SK-MEL-5 (cell line): Measurements from ENCODE around the gene RPUSD3. TPM values are rescaled to one million over a fixed set of nuclear protein-coding genes. Genes with fewer than 3 reads are reported as not detected.

Experiments
- DNase-seq: peaks from one replicate; pipeline ENCODE4 v3.0.0-alpha.2; 2016; ENCODE audit warnings: low read depth, low spot score
- in situ Hi-C: cut with HindIII; loops from 2 replicates; pipeline ENCODE4 v1.10.0; 2016; ENCODE audit warnings: low sequenced_read_pairs, high pct_unique_total_duplicates, low pct_unique_long_range_greater_than_20kb
- total RNA-seq: library from RNA; depleted of rRNA; stranded (reverse); fragments of >200 nt; shearing (Covaris generic); gene quantifications from 2 replicates; pipeline ENCODE4 v1.2.3, GENCODE V29; 2014

RPUSD3 gene
- total RNA-seq, 1 experiment from 2014 or later, result 125 TPM

DNA sequence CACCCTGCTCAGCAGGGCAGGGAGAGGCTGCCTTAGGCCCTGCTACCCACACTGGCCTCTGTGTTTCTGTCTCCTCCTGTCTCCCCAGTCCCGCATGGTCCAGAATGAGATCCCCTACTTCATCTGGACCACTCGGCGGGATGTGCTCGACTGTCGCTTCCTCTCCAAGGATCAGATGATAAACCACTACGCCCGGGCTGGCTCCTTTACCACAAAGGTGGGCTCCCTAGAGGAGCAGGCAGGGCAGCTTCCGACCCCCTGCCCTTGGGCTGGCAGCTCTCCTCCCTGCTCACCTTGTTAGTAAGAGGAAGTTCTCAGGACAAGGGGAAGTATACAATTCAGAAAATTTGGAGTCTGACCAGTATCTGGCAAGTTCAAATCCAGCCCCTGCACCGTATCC, 27.8 kb downstream of the RPUSD3 start:
- no peak for DNase-seq
- in situ Hi-C loops, result loop anchor here (25.0 kb wide), 1 partner anchor 146 kb away; the partner anchor contains the start of gene PRRT3

GRCh38 chr3:9812870-9813483, 30.8 kb downstream of the RPUSD3 start:
- DNase-seq, result no peak
- in situ Hi-C loops, result loop anchor here (25.0 kb wide), 1 partner anchor 149 kb away; the partner anchor contains the start of gene PRRT3

GRCh38 chr3:9810846-9811245, 33.0 kb downstream of the RPUSD3 start:
- in situ Hi-C loops, result loop anchor here (25.0 kb wide), 1 partner anchor 151 kb away; the partner anchor contains the start of gene PRRT3
- no peak for DNase-seq

DNA sequence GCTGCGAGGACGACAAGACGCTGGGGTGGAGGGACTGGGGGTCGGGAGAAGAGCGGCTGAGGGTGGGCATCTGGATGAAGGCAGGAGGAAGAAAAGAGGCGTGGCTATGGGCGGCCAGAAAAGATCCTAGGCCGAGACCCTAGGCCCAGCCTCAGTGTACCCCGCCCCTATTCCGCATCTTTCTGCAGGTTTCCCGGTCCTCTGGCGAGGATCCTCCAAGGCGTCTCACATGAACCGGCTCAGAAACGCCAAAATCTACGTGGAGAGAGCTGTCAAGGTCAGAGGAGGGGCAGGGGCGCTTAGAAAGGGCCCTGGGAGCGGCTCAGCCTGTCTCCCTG, 33.4 kb downstream of the RPUSD3 start:
- no peak for DNase-seq
- in situ Hi-C loops, result loop anchor here (25.0 kb wide), 1 partner anchor 152 kb away; the partner anchor contains the start of gene PRRT3

- in situ Hi-C loops, result loop anchor here (25.0 kb wide), 1 partner anchor 152 kb away; the partner anchor contains the start of gene PRRT3
- peak; percentile 58 for DNase-seq
These were observed 34.0 kb downstream of the RPUSD3 start, which contains the start of gene TTLL3 for GRCh38 chr3:9809615-9810432. TTLL3 (plus strand) TSS chr3:9810262; CDS start chr3:9810662, 400 bp downstream.

- no peak for DNase-seq
- in situ Hi-C loops, result loop anchor here (25.0 kb wide), 1 partner anchor 153 kb away; the partner anchor contains the start of gene PRRT3
These were observed 34.6 kb downstream of the RPUSD3 start for GRCh38 chr3:9809239-9809614.

- DNase-seq, result peak; percentile 54
- in situ Hi-C loops, result loop anchor here (25.0 kb wide), 1 partner anchor 154 kb away; the partner anchor contains the start of gene PRRT3
These were observed 35.3 kb downstream of the RPUSD3 start for GRCh38 chr3:9808345-9809037.

DNA sequence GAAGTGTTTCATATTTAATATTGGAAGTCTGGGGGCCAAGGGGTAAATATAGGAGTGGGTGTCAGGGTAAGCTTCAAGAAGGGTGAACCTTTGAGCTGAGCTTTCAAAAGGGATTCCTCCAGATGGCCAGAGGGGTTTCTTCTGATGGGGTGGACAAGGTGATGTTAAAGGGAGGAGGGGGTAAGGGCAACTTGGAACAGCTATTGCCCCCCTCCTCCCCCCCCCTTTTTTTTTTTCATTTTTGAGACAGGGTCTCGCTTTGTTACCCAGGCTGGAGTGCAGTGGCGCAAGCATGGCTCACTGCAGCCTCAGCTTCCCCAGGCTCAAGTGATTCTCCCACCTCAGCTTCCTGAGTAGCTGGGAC, 35.8 kb downstream of the RPUSD3 start:
- in situ Hi-C loops, result loop anchor here (25.0 kb wide), 1 partner anchor 154 kb away; the partner anchor contains the start of gene PRRT3
- no peak for DNase-seq

- in situ Hi-C loops, result loop anchor here (25.0 kb wide), 1 partner anchor 155 kb away; the partner anchor contains the start of gene PRRT3
- no peak for DNase-seq
These were observed 36.9 kb downstream of the RPUSD3 start for GRCh38 chr3:9806688-9807589.

DNA sequence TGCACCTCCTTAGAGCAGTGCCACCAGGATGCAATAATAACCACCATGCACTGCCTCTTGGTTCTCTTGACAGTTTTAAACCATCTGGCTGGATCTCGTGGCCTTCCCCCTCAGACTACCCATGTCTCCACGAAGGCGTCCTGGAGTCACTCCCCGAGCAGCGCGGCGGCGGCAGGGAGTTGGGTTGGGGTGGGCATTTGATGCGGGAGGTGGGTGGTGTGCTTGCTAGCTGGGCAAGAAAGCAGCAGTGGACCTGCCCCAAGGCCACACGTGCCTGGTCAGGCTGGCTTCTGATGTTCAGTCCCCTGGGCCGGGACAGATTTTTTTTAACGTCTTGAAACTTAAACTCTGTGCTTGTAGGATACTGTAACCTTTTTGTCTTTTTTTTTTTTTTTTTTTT, 37.7 kb downstream of the RPUSD3 start:
- in situ Hi-C loops, result loop anchor here (25.0 kb wide), 1 partner anchor 156 kb away; the partner anchor contains the start of gene PRRT3
- no peak for DNase-seq

DNA sequence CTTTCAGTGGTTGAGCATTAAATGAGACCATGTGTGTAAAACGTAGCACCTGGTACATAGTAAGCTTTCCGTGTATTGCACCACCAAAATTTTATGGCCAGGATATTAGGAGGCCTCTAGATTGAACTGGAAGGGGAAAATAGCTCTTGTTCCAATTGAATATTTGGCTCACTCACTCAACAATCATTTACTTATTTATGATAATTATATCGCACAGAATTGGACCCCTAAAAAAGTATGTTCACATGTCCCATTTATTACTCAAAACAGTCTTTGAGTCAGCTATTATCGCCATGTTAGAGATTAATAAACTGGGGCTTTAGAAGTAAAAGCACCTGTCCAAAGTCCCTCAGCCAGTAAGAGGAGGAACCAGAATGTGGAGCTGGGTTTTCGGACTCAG, 38.8 kb downstream of the RPUSD3 start:
- no peak for DNase-seq
- in situ Hi-C loops, result loop anchor here (25.0 kb wide), 1 partner anchor 157 kb away; the partner anchor contains the start of gene PRRT3

GRCh38 chr3:9803494-9803893, 40.3 kb downstream of the RPUSD3 start:
- in situ Hi-C loops, result loop anchor here (25.0 kb wide), 1 partner anchor 159 kb away; the partner anchor contains the start of gene PRRT3
- no peak for DNase-seq

DNA sequence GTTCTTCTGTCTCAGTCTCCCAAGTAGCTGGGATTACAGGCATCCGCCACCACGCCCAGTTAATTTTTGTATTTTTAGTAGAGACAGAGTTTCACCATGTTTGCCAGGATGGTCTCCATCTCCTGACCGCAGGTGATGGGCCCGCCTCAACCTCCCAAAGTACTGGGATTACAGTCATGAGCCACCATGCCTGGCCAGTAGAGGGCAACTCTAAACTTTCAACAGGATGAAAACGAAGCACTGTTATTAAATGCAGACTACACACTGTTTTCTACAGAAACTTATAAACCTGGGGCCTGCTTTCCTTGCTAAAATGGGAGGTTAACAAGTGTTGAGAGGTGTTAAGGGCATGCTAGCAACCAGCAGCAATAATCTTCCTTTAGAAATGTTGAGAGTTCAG, 43.3 kb downstream of the RPUSD3 start:
- in situ Hi-C loops, result loop anchor here (25.0 kb wide), 1 partner anchor 162 kb away; the partner anchor contains the start of gene PRRT3

GRCh38 chr3:9797196-9797945, 46.4 kb downstream of the RPUSD3 start:
- in situ Hi-C loops, result no loop called here
- no peak for DNase-seq

More for the DNA sequence above, 43.3 kb downstream of the RPUSD3 start:
- DNase-seq, result peak; percentile 30

DNA sequence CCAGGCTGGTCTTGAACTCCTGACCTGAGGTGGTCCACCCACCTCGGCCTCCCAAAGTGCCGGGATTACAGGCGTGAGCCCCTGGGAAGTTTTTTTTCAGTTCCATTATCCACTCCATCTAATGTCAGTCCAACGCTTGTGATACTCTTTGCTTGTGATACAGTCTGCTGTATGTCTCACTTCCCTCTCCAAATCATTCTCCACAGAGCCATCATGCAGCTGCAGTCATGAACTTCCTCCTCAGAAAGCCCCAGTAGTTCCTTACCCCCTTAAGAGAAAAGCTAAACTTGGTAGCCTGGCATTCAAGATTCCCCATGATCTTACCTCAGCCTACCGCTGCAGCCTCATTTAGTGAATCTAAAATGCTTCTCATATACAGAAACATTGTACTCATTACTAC, 48.6 kb downstream of the RPUSD3 start:
- DNase-seq, result no peak

DNA sequence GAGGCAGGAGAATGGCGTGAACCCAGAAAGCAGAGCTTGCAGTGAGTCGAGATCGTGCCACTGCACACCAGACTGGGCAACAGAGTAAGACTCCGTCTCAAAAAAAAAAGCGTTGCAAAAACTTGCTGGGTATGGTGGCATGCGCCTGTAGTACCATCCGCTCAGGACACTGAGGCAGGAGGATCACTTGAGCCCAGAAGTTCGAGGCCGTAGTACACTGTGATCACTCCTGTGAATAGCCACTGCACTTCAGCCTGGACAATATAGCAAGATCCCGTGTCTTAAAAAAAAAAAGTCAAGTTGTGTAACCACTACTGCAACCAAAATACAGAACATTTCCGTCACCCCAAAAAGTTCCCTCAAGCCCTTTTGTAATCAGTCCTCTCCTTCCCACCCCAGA, 49.4 kb downstream of the RPUSD3 start:
- DNase-seq, result no peak
- in situ Hi-C loops, result no loop called here

More for the DNA sequence above, 48.6 kb downstream of the RPUSD3 start:
- in situ Hi-C loops, result no loop called here
